GM23248 (cell line): ENCODE data around the gene LIPT2. TPM values are rescaled to one million over a fixed set of nuclear protein-coding genes. Genes with fewer than 3 reads are reported as not detected.

Source experiments
- DNase-seq: peaks from one replicate; pipeline ENCODE4 v3.0.0-alpha.2; 2015
- H2AFZ ChIP-seq: fragments of 200-600 bp; sonication (generic); 2 replicates; pipeline ENCODE4 v1.6.1; 2016; ENCODE audit warnings: antibody characterized with exemption
- H3F3A ChIP-seq: fragments of 200-600 bp; sonication (generic); 2 replicates; pipeline ENCODE4 v1.6.1; 2016; ENCODE audit warnings: mild to moderate bottlenecking, antibody characterized with exemption, mixed run types; ENCODE audit not compliant: insufficient read depth
- H3K27ac ChIP-seq: fragments of 200-600 bp; sonication (generic); 2 replicates; pipeline ENCODE4 v1.5.1; 2016; ENCODE audit warnings: mild to moderate bottlenecking
- H3K27me3 ChIP-seq: fragments of 200-600 bp; sonication (generic); replicated peaks from 2 replicates; pipeline ENCODE4 v1.6.1; 2016; ENCODE audit warnings: mild to moderate bottlenecking; ENCODE audit not compliant: insufficient read depth
- H3K36me3 ChIP-seq: fragments of 200-600 bp; sonication (generic); 2 replicates; pipeline ENCODE4 v1.6.1; 2016; ENCODE audit warnings: low read depth, mild to moderate bottlenecking
- H3K4me1 ChIP-seq: fragments of 200-600 bp; sonication (generic); 2 replicates; pipeline ENCODE4 v1.6.1; 2016; ENCODE audit warnings: mild to moderate bottlenecking; ENCODE audit not compliant: insufficient read depth
- H3K4me2 ChIP-seq: fragments of 200-600 bp; sonication (generic); one replicate; pipeline ENCODE4 v1.6.1; 2016; ENCODE audit warnings: mild to moderate bottlenecking; ENCODE audit not compliant: unreplicated experiment
- H3K4me3 ChIP-seq: fragments of 200-600 bp; sonication (generic); 2 replicates; pipeline ENCODE4 v1.5.1; 2016; ENCODE audit warnings: mild to moderate bottlenecking
- H3K79me2 ChIP-seq: fragments of 200-600 bp; sonication (generic); 2 replicates; pipeline ENCODE4 v1.6.1; 2016; ENCODE audit warnings: mild to moderate bottlenecking; ENCODE audit not compliant: insufficient read depth
- H3K9ac ChIP-seq: fragments of 200-600 bp; sonication (generic); 2 replicates; pipeline ENCODE4 v1.6.1; 2016; ENCODE audit warnings: mild to moderate bottlenecking
- H3K9me2 ChIP-seq: fragments of 200-600 bp; sonication (generic); 2 replicates; pipeline ENCODE4 v1.6.1; 2016; ENCODE audit warnings: mixed run types, mild to moderate bottlenecking, moderate library complexity; ENCODE audit not compliant: insufficient read depth
- H3K9me3 ChIP-seq: fragments of 200-600 bp; sonication (generic); one replicate; pipeline ENCODE4 v1.6.1; 2017; ENCODE audit warnings: low read depth
- H4K20me1 ChIP-seq: fragments of 200-600 bp; sonication (generic); 2 replicates; pipeline ENCODE4 v1.6.0; 2016; ENCODE audit not compliant: insufficient read depth
- EZH2 ChIP-seq: fragments of 200-600 bp; sonication (generic); IDR thresholded peaks from 2 replicates; pipeline ENCODE4 v1.6.1; 2018; ENCODE audit warnings: antibody characterized with exemption, mild to moderate bottlenecking; ENCODE audit not compliant: insufficient read depth, poor library complexity, severe bottlenecking
- EZH2phosphoT487 ChIP-seq: fragments of 200-600 bp; sonication (generic); IDR thresholded peaks from 2 replicates; pipeline ENCODE4 v1.6.1; 2018; ENCODE audit warnings: antibody characterized with exemption, moderate library complexity, mild to moderate bottlenecking, low read depth; ENCODE audit not compliant: insufficient read depth
- WGBS, 2 experiments: methylation state at CpG; one replicate each; pipeline ENCODE4 v1.1.6; 2015 to 2017; ENCODE audit warnings: low lambda C conversion rate in 2 of 2, low coverage in 1 of 2; ENCODE audit errors: missing lambda C conversion rate in 2 of 2; 5-methylcytosine and 5-hydroxymethylcytosine counted together
- in situ Hi-C: fragments of 300-500 bp; cut with MboI; formaldehyde crosslinking; loops from 2 replicates; pipeline ENCODE4 v1.15.0; 2020
- polyA plus RNA-seq: library from polyadenylated mRNA; unstranded; fragments of >200 nt; fragmentation: Nextera tagmentation; extraction: Ambion mirVana; gene quantifications from 2 replicates; pipeline ENCODE4 v1.2.1, GENCODE V29; 2016
- total RNA-seq: library from RNA; depleted of rRNA; stranded (reverse); fragments of >200 nt; shearing (Covaris generic); gene quantifications from 2 replicates; pipeline ENCODE4 v1.2.3, GENCODE V29; 2014

The LIPT2 gene
- total and polyA plus RNA-seq, 2 experiments from 2014 or later, result 1.5 to 2.1 TPM

DNA sequence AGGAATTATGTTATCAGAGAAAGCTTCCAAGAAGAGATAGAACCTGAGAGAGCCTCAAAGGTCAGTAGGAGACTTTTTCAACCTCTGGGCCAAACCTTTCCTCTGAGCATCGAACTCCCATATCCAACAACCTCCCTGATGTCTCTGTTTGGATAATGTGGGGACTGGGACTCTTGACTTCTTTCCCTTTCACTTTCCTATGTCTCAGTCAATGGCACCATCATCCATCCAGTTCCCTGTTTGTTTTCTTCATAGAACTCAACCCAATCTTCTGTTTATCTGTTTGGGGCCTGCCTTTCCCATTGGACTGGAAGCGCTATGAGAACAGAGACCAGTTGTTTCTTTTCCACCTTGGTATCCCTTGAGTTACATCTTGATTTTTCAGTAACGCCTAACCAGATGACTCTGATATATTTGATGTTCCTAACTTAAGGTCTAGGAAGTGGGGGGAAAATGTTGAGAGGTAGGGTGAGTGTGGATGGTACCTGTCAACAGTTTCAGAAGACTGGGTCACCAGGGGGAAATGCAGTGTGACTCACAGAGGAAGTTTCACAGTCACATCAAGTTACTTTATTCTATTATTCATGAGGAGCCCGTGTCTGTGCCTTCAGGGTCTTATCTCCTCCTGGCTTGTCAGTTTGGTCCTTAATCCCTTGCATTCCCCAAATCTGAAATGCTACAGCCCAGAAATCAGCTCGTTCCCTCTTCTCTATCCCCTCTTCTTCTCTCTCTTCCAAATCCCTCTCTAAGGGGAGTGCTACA, 21.7 kb downstream of the LIPT2 start:
- Histone ChIP-seq H3K4me1 (no peaks in the 10 kb centered on the region; the same call in 1 of the 2 replicates), H3K27me3 (peaks cover 9% of the 10 kb centered on the region; the same call in 1 of the 2 replicates), H3F3A (no peaks in the 10 kb centered on the region), H3K9ac (no peak overlapping the region), H3K9me2 (no peaks in the 10 kb centered on the region), H3K4me2 (no peak overlapping the region), H4K20me1 (no peaks in the 10 kb centered on the region), H2AFZ (no peak overlapping the region), H3K9me3 (no peaks in the 10 kb centered on the region), H3K79me2 (no peaks in the 10 kb centered on the region), H3K27ac (no peak overlapping the region), H3K36me3 (no peaks in the 10 kb centered on the region), H3K4me3 (no peak overlapping the region)
- 52 to 53% methylated on average over 5 of the region's 5 CpGs for WGBS, 2 experiments
- TF ChIP-seq EZH2, result no peak
- in situ Hi-C loops, result no loop called here
- DNase-seq, result no peak

DNA sequence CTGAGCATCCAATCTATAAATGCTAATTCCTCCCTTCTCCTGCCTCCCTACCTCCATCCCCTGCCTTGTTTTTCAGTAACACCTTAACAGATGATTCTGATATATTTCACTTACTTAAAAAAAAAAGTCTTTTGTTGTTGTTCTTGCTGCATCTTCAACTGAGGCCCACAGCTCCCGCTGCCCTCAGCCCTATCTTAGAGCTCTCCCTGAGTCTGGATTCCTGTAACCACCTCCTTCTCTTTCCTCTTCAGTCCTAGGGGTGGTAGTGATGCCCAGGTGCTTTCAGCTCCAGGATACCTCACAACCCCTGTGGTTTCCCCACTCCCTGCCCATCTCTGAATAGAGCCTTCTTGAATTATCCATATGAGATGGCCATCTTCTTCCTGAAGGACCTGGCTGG, 22.5 kb downstream of the LIPT2 start:
- H3K4me1 ChIP-seq, result no peaks in the 10 kb centered on the region; the same call in 1 of the 2 replicates
- no peaks in the 10 kb centered on the region for H3K9me3 ChIP-seq
- no peak overlapping the region for H3K4me2 ChIP-seq
- H3K9ac ChIP-seq, result no peak overlapping the region
- H3K27me3 ChIP-seq, result peaks cover 9% of the 10 kb centered on the region; the same call in 1 of the 2 replicates
- H3K4me3 ChIP-seq, result no peak overlapping the region
- TF ChIP-seq EZH2phosphoT487 (no peak), EZH2 (no peak)
- 83 to 91% methylated on average over 1 of the region's 1 CpG for WGBS, 2 experiments
- H2AFZ ChIP-seq, result no peak overlapping the region
- in situ Hi-C loops, result no loop called here
- H4K20me1 ChIP-seq, result no peaks in the 10 kb centered on the region
- no peak overlapping the region for H3K27ac ChIP-seq
- no peaks in the 10 kb centered on the region for H3K79me2 ChIP-seq
- no peaks in the 10 kb centered on the region for H3F3A ChIP-seq
- no peaks in the 10 kb centered on the region for H3K9me2 ChIP-seq
- DNase-seq, result no peak
- H3K36me3 ChIP-seq, result no peaks in the 10 kb centered on the region

DNA sequence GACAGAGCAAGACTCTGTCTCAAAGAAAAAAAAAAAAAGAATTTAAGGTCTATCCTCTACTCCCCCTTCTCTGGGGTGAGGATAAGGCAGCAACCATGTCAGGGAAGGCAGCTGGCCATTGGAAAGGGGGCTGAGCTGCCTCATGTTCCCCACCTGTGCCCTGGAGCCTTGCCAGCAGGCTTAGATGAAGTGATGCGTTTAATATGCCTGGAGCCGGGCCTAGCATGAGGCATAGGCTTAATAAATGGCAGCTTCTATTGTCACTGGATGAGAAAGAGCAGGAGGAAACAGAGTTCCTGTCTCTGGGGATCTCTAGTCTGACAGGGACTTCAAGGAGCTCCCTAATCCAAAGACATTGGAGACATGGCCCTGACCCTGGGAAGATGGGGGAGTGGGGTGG, 23.0 kb downstream of the LIPT2 start:
- no peaks in the 10 kb centered on the region for H3K79me2 ChIP-seq
- in situ Hi-C loops, result no loop called here
- H3F3A ChIP-seq, result no peaks in the 10 kb centered on the region
- WGBS, 2 experiments, result 9 to 12% methylated on average over 2 of the region's 2 CpGs
- H3K4me2 ChIP-seq, result no peak overlapping the region
- no peak for DNase-seq
- H4K20me1 ChIP-seq, result no peaks in the 10 kb centered on the region
- no peak overlapping the region for H3K27ac ChIP-seq
- no peak overlapping the region for H2AFZ ChIP-seq
- peaks cover 9% of the 10 kb centered on the region; the same call in 1 of the 2 replicates for H3K27me3 ChIP-seq
- no peak overlapping the region for H3K9ac ChIP-seq
- H3K9me3 ChIP-seq, result no peaks in the 10 kb centered on the region
- no peak overlapping the region for H3K4me3 ChIP-seq
- no peaks in the 10 kb centered on the region; the same call in 1 of the 2 replicates for H3K4me1 ChIP-seq
- no peaks in the 10 kb centered on the region for H3K36me3 ChIP-seq
- no peaks in the 10 kb centered on the region for H3K9me2 ChIP-seq
- TF ChIP-seq EZH2, result no peak
- no peak for TF ChIP-seq EZH2phosphoT487

DNA sequence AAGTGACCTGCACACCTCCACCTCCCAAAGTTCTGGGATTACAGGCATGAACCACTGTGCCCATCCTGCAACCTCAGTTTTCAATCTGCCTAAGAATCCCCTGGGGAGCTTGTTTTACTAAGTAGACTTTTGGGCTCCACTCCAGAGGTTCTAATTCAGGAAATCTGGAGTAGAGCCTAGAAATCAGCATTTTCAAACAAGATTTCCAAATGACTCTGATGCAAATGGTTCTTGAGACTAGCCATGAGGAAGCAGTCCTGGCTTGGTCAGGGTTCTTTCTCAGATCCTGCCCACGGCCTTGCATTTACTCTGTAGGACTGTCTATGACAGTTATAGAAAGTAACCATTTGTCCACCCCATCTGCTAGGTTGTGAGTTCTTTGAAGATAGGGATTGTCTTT, 24.6 kb downstream of the LIPT2 start:
- no peak overlapping the region for H2AFZ ChIP-seq
- no peak overlapping the region for H3K4me3 ChIP-seq
- no peaks in the 10 kb centered on the region for H3K9me3 ChIP-seq
- H3F3A ChIP-seq, result no peaks in the 10 kb centered on the region
- H3K79me2 ChIP-seq, result no peaks in the 10 kb centered on the region
- H4K20me1 ChIP-seq, result no peaks in the 10 kb centered on the region
- 33 to 57% methylated on average over 1 of the region's 1 CpG for WGBS, 2 experiments
- no peak overlapping the region for H3K4me2 ChIP-seq
- no peaks in the 10 kb centered on the region for H3K9me2 ChIP-seq
- TF ChIP-seq EZH2phosphoT487 (no peak), EZH2 (no peak)
- peaks cover 9% of the 10 kb centered on the region; the same call in 1 of the 2 replicates for H3K27me3 ChIP-seq
- H3K4me1 ChIP-seq, result no peaks in the 10 kb centered on the region; the same call in 1 of the 2 replicates
- peak; percentile 21 for DNase-seq
- no peaks in the 10 kb centered on the region for H3K36me3 ChIP-seq
- H3K9ac ChIP-seq, result no peak overlapping the region
- H3K27ac ChIP-seq, result no peak overlapping the region
- in situ Hi-C loops, result no loop called here
